HepG2 (cell line): ENCODE data around the gene PPP1R12C. TPM values are rescaled to one million over a fixed set of nuclear protein-coding genes. Genes with fewer than 3 reads are reported as not detected.

Experiments
- ATM ChIP-seq: fragments of 450-650 bp; IDR thresholded peaks from 2 replicates; pipeline ENCODE4 v1.7.1; 2017; ENCODE audit warnings: mild to moderate bottlenecking, borderline replicate concordance
- ELF1 ChIP-seq: sonication (generic); formaldehyde crosslinking; IDR thresholded peaks from 2 replicates; pipeline ENCODE4 v1.4.0; 2020; ENCODE audit warnings: missing genetic modification reagents
- HIVEP1 ChIP-seq: sonication (generic); formaldehyde crosslinking; IDR thresholded peaks from 2 replicates; pipeline ENCODE4 v1.4.0; 2020; ENCODE audit warnings: mild to moderate bottlenecking, missing genetic modification reagents
- MIER2 ChIP-seq: IDR thresholded peaks from 2 replicates; pipeline ENCODE4 v1.6.1; 2016; ENCODE audit warnings: missing biosample characterization, missing genetic modification reagents
- ONECUT2 ChIP-seq: sonication (generic); formaldehyde crosslinking; IDR thresholded peaks from 2 replicates; pipeline ENCODE4 v1.4.0; 2020; ENCODE audit warnings: missing genetic modification reagents
- PCBP2 ChIP-seq: fragments of 200-400 bp; formaldehyde crosslinking; optimal IDR thresholded peaks from 2 replicates; pipeline ENCODE3; 2018; ENCODE audit warnings: low read length, low read depth; ENCODE audit not compliant: poor library complexity, severe bottlenecking
- SALL1 ChIP-seq: sonication (generic); formaldehyde crosslinking; IDR thresholded peaks from 2 replicates; pipeline ENCODE4 v1.8.0; 2022; ENCODE audit warnings: mild to moderate bottlenecking, missing genetic modification reagents
- SATB2 ChIP-seq: sonication (generic); formaldehyde crosslinking; IDR thresholded peaks from 2 replicates; pipeline ENCODE4 v1.5.0; 2020; ENCODE audit warnings: missing genetic modification reagents
- SCMH1 ChIP-seq: sonication (generic); formaldehyde crosslinking; IDR thresholded peaks from 2 replicates; pipeline ENCODE4 v1.9.0; 2021; ENCODE audit warnings: missing genetic modification reagents, mild to moderate bottlenecking, borderline replicate concordance
- SRSF4 ChIP-seq: fragments of 200-400 bp; formaldehyde crosslinking; IDR thresholded peaks from one replicate; pipeline ENCODE4 v1.6.1; 2018; ENCODE audit warnings: mild to moderate bottlenecking, low read depth, low read length, moderate library complexity; ENCODE audit not compliant: poor library complexity, severe bottlenecking
- ZNF343 ChIP-seq: sonication (generic); formaldehyde crosslinking; IDR thresholded peaks from 2 replicates; pipeline ENCODE4 v1.4.0; 2020; ENCODE audit warnings: mild to moderate bottlenecking, missing genetic modification reagents
- ZNF446 ChIP-seq: sonication (generic); formaldehyde crosslinking; IDR thresholded peaks from 2 replicates; pipeline ENCODE4 v1.5.0; 2020; ENCODE audit warnings: mild to moderate bottlenecking, missing genetic modification reagents
- ZNF510 ChIP-seq: sonication (generic); formaldehyde crosslinking; IDR thresholded peaks from 2 replicates; pipeline ENCODE4 v1.4.0; 2020; ENCODE audit warnings: low read depth, mild to moderate bottlenecking, missing genetic modification reagents
- ZNF619 ChIP-seq: sonication (generic); formaldehyde crosslinking; IDR thresholded peaks from 2 replicates; pipeline ENCODE4 v1.4.0; 2020; ENCODE audit warnings: mild to moderate bottlenecking, missing genetic modification reagents
- polyA plus RNA-seq, 8 experiments: library from polyadenylated mRNA; depleted of rRNA in 3 of 8; stranded (reverse) in 7 of 8; unstranded in 1 of 8; fragments of >200 nt; fragmentation: Illumina TruSeq in 4 of 8; extraction: Trizol in 4 of 8; gene quantifications; 2 replicates each; pipeline versions ENCODE4 v1.2.1 to v1.2.3, GENCODE V29; 2011 to 2016; ENCODE audit warnings: low read depth in 4 of 8, missing spikeins in 1 of 8, mixed read lengths in 1 of 8; ENCODE audit not compliant: insufficient read depth in 1 of 8
- total RNA-seq, 5 experiments: library from RNA; depleted of rRNA; stranded (reverse); fragments of >200 nt; fragmentation: Illumina TruSeq; extraction: Trizol; gene quantifications; 2 replicates each; pipeline ENCODE4 v1.2.3, GENCODE V29; 2016; ENCODE audit warnings: low read depth in 1 of 5
- TF ChIP-seq, protein P1 (sequence below): IDR thresholded peaks from 2 replicates; pipeline ENCODE4 v1.6.1; 2016; ENCODE audit warnings: low read depth, missing genetic modification reagents, missing compliant biosample characterization
- TF ChIP-seq, protein P2 (sequence below): sonication (generic); formaldehyde crosslinking; IDR thresholded peaks from 2 replicates; pipeline ENCODE4 v1.5.0; 2020; ENCODE audit warnings: missing genetic modification reagents, mild to moderate bottlenecking, borderline replicate concordance
- TF ChIP-seq, protein P3 (sequence below): sonication (generic); formaldehyde crosslinking; IDR thresholded peaks from 2 replicates; pipeline ENCODE4 v1.5.1; 2020; ENCODE audit warnings: mild to moderate bottlenecking, missing genetic modification reagents, borderline replicate concordance
- TF ChIP-seq, protein P4 (sequence below): sonication (generic); formaldehyde crosslinking; conservative IDR thresholded peaks from 2 replicates; pipeline ENCODE4 v1.8.1; 2023; ENCODE audit warnings: missing genetic modification reagents
- TF ChIP-seq, protein P5 (sequence below): sonication (generic); formaldehyde crosslinking; IDR thresholded peaks from 2 replicates; pipeline ENCODE4 v1.4.0; 2020; ENCODE audit warnings: missing genetic modification reagents

PPP1R12C gene
- total and polyA plus RNA-seq, 2 of the 13 experiments (the other 11 are each of a cell fraction or from before 2014, with no cell fraction given): 29.7 to 30.3 TPM

DNA sequence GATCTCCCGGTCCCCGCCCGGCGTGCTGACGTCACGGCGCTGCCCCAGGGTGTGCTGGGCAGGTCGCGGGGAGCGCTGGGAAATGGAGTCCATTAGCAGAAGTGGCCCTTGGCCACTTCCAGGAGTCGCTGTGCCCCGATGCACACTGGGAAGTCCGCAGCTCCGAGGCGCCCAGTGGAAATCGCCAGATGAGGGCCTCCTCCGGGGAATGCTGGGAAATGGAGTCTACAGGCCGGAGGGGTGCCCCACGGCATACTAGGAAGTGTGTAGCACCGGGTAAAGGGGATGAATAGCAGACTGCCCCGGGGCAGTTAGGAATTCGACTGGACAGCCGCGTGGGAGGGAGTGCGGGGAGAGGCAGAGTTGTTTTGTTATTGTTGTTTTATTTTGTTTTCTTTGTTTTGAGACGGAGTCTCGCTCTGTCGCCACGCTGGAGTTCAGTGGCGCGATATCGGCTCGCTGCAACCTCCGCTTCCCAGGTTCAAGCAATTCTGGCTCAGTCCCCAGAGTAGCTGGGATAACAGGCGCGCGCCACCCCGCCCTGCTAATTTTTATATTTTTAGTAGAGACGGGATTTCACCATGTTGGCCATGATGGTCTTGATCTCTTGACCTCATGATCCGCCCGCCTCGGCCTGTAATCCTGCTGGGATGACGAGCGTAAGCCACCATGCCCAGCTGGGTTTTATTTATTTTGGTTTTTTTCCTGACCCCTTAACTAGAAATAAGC, 390 bp upstream of the PPP1R12C start (continued):
- TF ChIP-seq SATB2 (CRISPR knock-in tag) (no peak), ATM (no peak), PCBP2 (no peak), ELF1 (CRISPR knock-in tag) (peak; percentile 96), ZNF343 (CRISPR knock-in tag) (no peak), ONECUT2 (CRISPR knock-in tag) (no peak), HIVEP1 (CRISPR knock-in tag) (peak; percentile 53; the same call in 1 of the 2 replicates), ZNF619 (CRISPR knock-in tag) (peak; percentile 54; the same call in 1 of the 2 replicates), SRSF4 (no peak), SCMH1 (CRISPR knock-in tag) (no peak), MIER2 (CRISPR knock-in tag) (no peak), ZNF510 (CRISPR knock-in tag) (no peak), ZNF446 (CRISPR knock-in tag) (no peak), SALL1 (CRISPR knock-in tag) (peak; percentile 61)
- TF ChIP-seq, protein P1, sequence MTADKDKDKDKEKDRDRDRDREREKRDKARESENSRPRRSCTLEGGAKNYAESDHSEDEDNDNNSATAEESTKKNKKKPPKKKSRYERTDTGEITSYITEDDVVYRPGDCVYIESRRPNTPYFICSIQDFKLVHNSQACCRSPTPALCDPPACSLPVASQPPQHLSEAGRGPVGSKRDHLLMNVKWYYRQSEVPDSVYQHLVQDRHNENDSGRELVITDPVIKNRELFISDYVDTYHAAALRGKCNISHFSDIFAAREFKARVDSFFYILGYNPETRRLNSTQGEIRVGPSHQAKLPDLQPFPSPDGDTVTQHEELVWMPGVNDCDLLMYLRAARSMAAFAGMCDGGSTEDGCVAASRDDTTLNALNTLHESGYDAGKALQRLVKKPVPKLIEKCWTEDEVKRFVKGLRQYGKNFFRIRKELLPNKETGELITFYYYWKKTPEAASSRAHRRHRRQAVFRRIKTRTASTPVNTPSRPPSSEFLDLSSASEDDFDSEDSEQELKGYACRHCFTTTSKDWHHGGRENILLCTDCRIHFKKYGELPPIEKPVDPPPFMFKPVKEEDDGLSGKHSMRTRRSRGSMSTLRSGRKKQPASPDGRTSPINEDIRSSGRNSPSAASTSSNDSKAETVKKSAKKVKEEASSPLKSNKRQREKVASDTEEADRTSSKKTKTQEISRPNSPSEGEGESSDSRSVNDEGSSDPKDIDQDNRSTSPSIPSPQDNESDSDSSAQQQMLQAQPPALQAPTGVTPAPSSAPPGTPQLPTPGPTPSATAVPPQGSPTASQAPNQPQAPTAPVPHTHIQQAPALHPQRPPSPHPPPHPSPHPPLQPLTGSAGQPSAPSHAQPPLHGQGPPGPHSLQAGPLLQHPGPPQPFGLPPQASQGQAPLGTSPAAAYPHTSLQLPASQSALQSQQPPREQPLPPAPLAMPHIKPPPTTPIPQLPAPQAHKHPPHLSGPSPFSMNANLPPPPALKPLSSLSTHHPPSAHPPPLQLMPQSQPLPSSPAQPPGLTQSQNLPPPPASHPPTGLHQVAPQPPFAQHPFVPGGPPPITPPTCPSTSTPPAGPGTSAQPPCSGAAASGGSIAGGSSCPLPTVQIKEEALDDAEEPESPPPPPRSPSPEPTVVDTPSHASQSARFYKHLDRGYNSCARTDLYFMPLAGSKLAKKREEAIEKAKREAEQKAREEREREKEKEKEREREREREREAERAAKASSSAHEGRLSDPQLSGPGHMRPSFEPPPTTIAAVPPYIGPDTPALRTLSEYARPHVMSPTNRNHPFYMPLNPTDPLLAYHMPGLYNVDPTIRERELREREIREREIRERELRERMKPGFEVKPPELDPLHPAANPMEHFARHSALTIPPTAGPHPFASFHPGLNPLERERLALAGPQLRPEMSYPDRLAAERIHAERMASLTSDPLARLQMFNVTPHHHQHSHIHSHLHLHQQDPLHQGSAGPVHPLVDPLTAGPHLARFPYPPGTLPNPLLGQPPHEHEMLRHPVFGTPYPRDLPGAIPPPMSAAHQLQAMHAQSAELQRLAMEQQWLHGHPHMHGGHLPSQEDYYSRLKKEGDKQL (CRISPR knock-in tag): no peak
- TF ChIP-seq, protein P2, sequence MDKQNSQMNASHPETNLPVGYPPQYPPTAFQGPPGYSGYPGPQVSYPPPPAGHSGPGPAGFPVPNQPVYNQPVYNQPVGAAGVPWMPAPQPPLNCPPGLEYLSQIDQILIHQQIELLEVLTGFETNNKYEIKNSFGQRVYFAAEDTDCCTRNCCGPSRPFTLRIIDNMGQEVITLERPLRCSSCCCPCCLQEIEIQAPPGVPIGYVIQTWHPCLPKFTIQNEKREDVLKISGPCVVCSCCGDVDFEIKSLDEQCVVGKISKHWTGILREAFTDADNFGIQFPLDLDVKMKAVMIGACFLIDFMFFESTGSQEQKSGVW (CRISPR knock-in tag): no peak
- TF ChIP-seq, protein P3, sequence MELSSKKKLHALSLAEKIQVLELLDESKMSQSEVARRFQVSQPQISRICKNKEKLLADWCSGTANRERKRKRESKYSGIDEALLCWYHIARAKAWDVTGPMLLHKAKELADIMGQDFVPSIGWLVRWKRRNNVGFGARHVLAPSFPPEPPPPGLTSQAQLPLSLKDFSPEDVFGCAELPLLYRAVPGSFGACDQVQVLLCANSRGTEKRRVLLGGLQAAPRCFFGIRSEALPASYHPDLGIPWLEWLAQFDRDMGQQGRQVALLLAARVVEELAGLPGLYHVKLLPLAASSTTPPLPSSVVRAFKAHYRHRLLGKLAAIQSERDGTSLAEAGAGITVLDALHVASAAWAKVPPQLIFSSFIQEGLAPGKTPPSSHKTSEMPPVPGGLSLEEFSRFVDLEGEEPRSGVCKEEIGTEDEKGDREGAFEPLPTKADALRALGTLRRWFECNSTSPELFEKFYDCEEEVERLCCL (CRISPR knock-in tag): no peak
- TF ChIP-seq, protein P4, sequence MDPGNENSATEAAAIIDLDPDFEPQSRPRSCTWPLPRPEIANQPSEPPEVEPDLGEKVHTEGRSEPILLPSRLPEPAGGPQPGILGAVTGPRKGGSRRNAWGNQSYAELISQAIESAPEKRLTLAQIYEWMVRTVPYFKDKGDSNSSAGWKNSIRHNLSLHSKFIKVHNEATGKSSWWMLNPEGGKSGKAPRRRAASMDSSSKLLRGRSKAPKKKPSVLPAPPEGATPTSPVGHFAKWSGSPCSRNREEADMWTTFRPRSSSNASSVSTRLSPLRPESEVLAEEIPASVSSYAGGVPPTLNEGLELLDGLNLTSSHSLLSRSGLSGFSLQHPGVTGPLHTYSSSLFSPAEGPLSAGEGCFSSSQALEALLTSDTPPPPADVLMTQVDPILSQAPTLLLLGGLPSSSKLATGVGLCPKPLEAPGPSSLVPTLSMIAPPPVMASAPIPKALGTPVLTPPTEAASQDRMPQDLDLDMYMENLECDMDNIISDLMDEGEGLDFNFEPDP: no peak
- TF ChIP-seq, protein P5, sequence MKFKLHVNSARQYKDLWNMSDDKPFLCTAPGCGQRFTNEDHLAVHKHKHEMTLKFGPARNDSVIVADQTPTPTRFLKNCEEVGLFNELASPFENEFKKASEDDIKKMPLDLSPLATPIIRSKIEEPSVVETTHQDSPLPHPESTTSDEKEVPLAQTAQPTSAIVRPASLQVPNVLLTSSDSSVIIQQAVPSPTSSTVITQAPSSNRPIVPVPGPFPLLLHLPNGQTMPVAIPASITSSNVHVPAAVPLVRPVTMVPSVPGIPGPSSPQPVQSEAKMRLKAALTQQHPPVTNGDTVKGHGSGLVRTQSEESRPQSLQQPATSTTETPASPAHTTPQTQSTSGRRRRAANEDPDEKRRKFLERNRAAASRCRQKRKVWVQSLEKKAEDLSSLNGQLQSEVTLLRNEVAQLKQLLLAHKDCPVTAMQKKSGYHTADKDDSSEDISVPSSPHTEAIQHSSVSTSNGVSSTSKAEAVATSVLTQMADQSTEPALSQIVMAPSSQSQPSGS (CRISPR knock-in tag): peak; percentile 86
